ENCODE measurements around the gene KIAA1958.
A peak's percentile ranks its signal among the peaks of the same experiment; 100 is the strongest.
"Not testable (repeated sequence)": the region's sequence is repeated elsewhere in the genome, so short reads cannot be mapped to it uniquely, and the experiment has no call there.

KIAA1958 gene

GRCh38 chr9:112487799-112488340 is 1.2 kb downstream of the KIAA1958 start:
- DNase-seq (ENCODE audit: insufficient read length, low spot score) = no peak
- FAIRE-seq = no peak

- FAIRE-seq = no peak
- DNase-seq (ENCODE audit: insufficient read length, low spot score) = no peak
These were observed 2.5 kb downstream of the KIAA1958 start for GRCh38 chr9:112489039-112489546.

GRCh38 chr9:112489876-112490666 is 3.4 kb downstream of the KIAA1958 start:
- DNase-seq (ENCODE audit: insufficient read length, low spot score) (no peak), FAIRE-seq (no peak)

GRCh38 chr9:112493393-112494137 is 6.9 kb downstream of the KIAA1958 start:
- FAIRE-seq (no peak), DNase-seq (ENCODE audit: insufficient read length, low spot score) (no peak)

GRCh38 chr9:112494153-112494552 is 7.5 kb downstream of the KIAA1958 start:
- FAIRE-seq (no peak), DNase-seq (ENCODE audit: insufficient read length, low spot score) (no peak)

- FAIRE-seq (no peak), DNase-seq (ENCODE audit: insufficient read length, low spot score) (no peak)
These were observed 9.0 kb downstream of the KIAA1958 start for GRCh38 chr9:112495614-112496013.

- FAIRE-seq (no peak), DNase-seq (ENCODE audit: insufficient read length, low spot score) (no peak)
These were observed 9.6 kb downstream of the KIAA1958 start for GRCh38 chr9:112496074-112496722.

- FAIRE-seq = no peak
- no peak for DNase-seq (ENCODE audit: insufficient read length, low spot score)
These were observed 14.2 kb downstream of the KIAA1958 start for GRCh38 chr9:112500842-112501241.

- DNase-seq (ENCODE audit: insufficient read length, low spot score) = no peak
- FAIRE-seq = no peak
These were observed 14.7 kb downstream of the KIAA1958 start for GRCh38 chr9:112501287-112501686.

- FAIRE-seq (no peak), DNase-seq (ENCODE audit: insufficient read length, low spot score) (no peak)
These were observed 15.7 kb downstream of the KIAA1958 start for GRCh38 chr9:112502175-112502946.

- DNase-seq (ENCODE audit: insufficient read length, low spot score) (no peak), FAIRE-seq (no peak)
These were observed 16.5 kb downstream of the KIAA1958 start for GRCh38 chr9:112503170-112503569.

- FAIRE-seq = no peak
These were observed 18.5 kb downstream of the KIAA1958 start for GRCh38 chr9:112505086-112505485.

GRCh38 chr9:112505607-112506006 is 19.0 kb downstream of the KIAA1958 start:
- DNase-seq (ENCODE audit: insufficient read length, low spot score) = no peak
- FAIRE-seq = no peak

More at GRCh38 chr9:112505086-112505485, 18.5 kb downstream of the KIAA1958 start:
- no peak for DNase-seq (ENCODE audit: insufficient read length, low spot score)

GRCh38 chr9:112506571-112506970 is 19.9 kb downstream of the KIAA1958 start:
- DNase-seq (ENCODE audit: insufficient read length, low spot score) = no peak
- FAIRE-seq = no peak

GRCh38 chr9:112507001-112507680 is 20.5 kb downstream of the KIAA1958 start:
- no peak for DNase-seq (ENCODE audit: insufficient read length, low spot score)
- FAIRE-seq = peak; percentile 28

GRCh38 chr9:112508377-112508776 is 21.8 kb downstream of the KIAA1958 start:
- FAIRE-seq (no peak), DNase-seq (ENCODE audit: insufficient read length, low spot score) (no peak)

- not testable (repeated sequence) for FAIRE-seq; DNase-seq (ENCODE audit: insufficient read length, low spot score)
These were observed 25.8 kb downstream of the KIAA1958 start for GRCh38 chr9:112512377-112512776.

- no peak for DNase-seq (ENCODE audit: insufficient read length, low spot score)
These were observed 30.1 kb downstream of the KIAA1958 start for GRCh38 chr9:112516769-112517168.

GRCh38 chr9:112520069-112520468 is 33.4 kb downstream of the KIAA1958 start:
- FAIRE-seq (no peak), DNase-seq (ENCODE audit: insufficient read length, low spot score) (no peak)

More at GRCh38 chr9:112516769-112517168, 30.1 kb downstream of the KIAA1958 start:
- no peak for FAIRE-seq

GRCh38 chr9:112520656-112521055 is 34.0 kb downstream of the KIAA1958 start:
- no peak for DNase-seq (ENCODE audit: insufficient read length, low spot score)

More at GRCh38 chr9:112520656-112521055, 34.0 kb downstream of the KIAA1958 start:
- no peak for FAIRE-seq
